ENCODE measurements around the gene GALNTL6.

Gene GALNTL6

GRCh38 chr4:172989984-172990820, 1177.0 kb downstream of the GALNTL6 start:
- DNase-seq (ENCODE audit: low read depth) = no peak

DNA sequence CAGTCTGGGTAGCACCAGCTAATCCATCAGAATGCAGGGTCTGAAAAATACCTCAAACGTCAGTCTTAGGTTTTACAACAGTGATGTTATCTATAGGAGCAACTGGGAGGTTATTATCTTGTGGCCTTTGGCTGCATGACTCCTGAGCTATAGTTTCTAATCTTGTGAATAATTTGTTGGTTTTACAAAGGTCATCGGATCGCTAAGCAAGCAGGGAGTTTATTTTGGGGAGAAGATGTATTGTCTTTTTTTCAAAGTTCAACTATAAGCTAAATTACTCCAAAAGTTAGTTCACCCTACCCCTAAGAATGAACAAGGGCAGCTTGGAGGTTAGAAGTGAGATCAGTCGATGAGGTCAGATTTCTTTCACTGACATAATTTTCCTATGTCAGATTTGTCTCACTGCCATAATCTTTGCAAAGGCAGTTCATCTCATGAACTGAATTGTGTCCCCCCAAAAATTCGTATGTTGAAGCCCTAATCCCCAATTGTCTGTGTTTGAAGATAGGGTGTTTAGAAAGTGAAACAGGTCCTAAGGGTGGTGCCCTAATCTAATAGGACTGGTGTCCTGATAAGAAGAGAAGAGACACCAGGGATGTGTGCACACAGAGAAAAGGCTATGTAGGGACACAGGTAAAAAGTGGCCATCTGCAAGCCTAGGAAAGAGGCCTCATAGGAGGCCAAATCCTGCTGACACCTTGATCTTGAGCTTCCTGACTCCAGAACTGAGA, 1179.6 kb downstream of the GALNTL6 start:
- no peak for DNase-seq (ENCODE audit: low read depth)

- DNase-seq (ENCODE audit: low read depth) = no peak
These were observed 1182.0 kb downstream of the GALNTL6 start for GRCh38 chr4:172995161-172995560.

DNA sequence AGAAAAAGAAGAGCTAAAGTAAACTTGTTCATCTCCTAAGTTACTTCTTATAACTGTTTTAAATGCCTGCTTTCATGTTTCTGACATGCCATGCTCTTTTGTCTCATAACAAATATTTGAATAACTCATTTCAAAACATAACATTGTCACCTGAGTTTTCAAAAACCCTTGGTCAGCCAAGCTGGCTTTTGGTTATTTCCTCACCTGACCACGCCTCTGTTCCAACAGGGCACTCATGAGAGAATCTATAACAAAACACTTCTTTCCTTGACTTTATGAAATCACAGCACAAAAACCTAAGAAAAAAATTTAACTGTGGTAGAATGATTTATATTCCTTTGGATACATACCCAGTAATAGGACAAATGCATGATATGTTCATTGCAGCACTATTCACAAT, 1182.5 kb downstream of the GALNTL6 start:
- DNase-seq (ENCODE audit: low read depth) = no peak

GRCh38 chr4:172996571-172997216, 1183.5 kb downstream of the GALNTL6 start:
- DNase-seq (ENCODE audit: low read depth) = peak; percentile 74

GRCh38 chr4:172997217-172997609, 1184.0 kb downstream of the GALNTL6 start:
- DNase-seq (ENCODE audit: low read depth) = no peak

DNA sequence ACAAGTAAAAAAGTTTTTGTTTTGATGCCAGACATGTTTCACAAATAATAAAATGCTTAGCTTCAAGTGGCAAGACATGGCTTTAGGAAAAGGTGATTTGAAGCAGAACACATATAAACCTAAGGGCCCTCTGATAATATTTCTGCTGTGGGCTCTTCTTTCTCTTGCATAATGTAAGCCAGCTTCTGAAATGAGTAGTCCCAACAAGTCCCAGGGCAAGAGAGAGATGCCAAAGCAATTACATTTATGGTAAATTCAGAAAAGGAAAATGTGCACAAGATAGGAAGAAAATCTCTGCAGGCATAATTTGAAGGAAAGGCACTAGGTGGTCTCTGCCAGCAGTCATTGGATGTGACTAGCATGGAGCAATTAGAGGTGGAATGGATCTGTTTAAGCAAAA, 1184.7 kb downstream of the GALNTL6 start:
- DNase-seq (ENCODE audit: low read depth) = no peak

- peak; percentile 52 for DNase-seq (ENCODE audit: low read depth)
These were observed 1185.6 kb downstream of the GALNTL6 start for GRCh38 chr4:172998527-172999469.

- DNase-seq (ENCODE audit: low read depth) = peak; percentile 77
These were observed 1188.4 kb downstream of the GALNTL6 start for GRCh38 chr4:173001571-173001970.

DNA sequence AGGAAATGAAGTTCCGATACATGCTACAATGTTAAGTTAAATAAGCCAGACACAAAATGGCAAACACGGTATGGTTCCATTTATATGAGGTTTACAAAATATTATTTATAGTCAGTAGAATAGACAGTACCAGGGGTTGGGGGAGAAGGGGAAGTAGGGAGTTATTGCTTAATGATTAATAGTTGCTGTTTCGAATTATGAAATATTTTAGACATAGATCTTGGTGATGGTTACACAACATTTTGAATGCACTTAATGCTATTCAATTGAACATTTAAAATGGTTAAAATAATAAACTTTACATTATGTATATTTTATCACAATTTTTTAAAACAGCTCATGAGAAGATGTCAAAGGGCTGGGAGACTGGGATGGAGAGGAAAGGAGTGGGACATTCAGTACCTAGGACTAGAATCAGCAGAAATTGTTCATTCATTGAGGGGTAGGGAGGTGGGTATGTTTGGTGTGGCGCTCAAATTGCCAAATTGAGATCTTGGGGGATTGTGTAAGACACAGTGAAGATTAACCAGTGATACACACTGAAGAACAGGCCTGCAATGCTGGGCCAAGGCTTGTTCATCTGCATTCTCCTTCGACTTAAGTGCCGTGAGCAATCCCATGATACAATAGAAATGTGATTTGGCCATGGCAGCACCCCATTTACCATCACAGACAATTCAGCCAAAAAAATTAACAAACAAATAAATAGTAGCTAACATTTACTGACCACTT, 1189.8 kb downstream of the GALNTL6 start:
- DNase-seq (ENCODE audit: low read depth) = no peak

GRCh38 chr4:173005912-173006633, 1192.9 kb downstream of the GALNTL6 start:
- no peak for DNase-seq (ENCODE audit: low read depth)

- DNase-seq (ENCODE audit: low read depth) = no peak
These were observed 1195.2 kb downstream of the GALNTL6 start for GRCh38 chr4:173008436-173008835.

DNA sequence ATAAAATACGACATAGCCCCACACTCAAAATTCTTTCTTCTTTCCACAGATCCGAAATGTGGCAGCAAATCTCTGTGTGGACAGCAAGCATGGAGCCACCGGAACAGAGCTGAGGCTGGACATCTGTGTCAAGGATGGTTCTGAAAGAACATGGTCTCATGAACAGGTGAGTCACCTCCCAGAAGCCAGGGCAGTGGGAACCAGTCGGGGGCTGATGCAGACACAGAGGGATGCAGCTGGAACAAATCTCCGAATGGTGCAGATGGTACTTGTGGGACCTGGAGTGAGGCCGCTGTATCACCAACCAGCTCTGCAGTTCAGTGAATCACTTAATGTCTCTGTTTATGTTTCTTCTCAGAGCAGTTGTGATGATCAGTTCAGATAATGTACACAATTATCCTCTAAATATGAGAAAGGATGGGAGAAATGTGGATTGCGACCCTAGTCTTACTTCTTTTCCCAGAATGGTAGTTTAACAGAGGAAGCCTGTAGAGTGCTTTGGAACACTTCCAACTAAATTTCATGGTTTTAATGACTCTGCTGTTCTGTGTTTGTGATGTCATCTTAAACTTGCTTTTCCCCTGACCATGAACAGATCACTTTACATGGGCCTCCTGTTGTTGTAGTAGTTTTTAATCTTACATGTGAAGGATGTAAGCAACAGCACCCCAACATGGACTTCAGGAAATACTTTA, 1196.1 kb downstream of the GALNTL6 start:
- peak; percentile 15 for DNase-seq (ENCODE audit: low read depth)

GRCh38 chr4:173012608-173013007, 1199.4 kb downstream of the GALNTL6 start:
- DNase-seq (ENCODE audit: low read depth) = no peak

GRCh38 chr4:173013232-173013930, 1200.2 kb downstream of the GALNTL6 start:
- peak; percentile 50 for DNase-seq (ENCODE audit: low read depth)

- peak; percentile 78 for DNase-seq (ENCODE audit: low read depth)
These were observed 1200.9 kb downstream of the GALNTL6 start for GRCh38 chr4:173014113-173014558.

DNA sequence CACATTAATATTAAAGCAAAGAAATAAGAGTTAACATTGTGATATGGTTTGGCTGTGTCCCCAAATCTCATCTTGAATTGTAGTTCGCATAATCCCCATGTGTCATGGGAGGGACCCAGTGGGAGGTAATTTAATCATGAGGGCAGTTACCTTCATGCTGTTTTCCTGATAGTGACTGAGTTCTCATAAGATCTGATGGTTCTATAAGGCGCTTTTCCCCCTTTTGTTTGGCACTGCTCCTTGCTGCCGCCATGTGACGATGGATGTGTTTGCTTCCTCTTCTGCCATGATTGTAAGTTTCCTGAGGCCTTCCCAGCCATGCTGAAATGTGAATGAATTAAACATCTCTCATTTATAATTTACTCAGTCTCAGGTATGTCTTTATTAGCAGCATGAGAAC, 1201.6 kb downstream of the GALNTL6 start:
- DNase-seq (ENCODE audit: low read depth) = no peak

- no peak for DNase-seq (ENCODE audit: low read depth)
These were observed 1204.6 kb downstream of the GALNTL6 start for GRCh38 chr4:173017802-173018201.

DNA sequence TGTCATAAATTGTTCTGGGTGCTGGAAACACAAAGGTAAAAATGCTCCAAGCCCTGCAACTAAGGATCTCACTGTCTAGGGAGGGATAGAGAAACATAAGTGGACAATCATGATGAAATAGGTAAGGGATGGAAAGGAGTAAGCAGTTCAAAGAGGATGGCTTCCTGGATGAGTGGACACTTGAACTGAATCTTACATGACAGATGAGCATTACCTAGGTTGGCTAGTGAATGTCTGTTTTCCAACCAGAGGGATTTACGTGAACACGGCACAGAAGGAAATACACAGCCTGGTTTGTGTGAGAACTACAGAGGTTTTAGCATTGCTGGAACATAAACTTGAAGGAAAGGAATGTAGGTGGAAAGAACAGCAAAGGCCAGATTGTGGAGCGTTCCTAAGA, 1205.2 kb downstream of the GALNTL6 start:
- DNase-seq (ENCODE audit: low read depth) = no peak

Data from ELR (cell line).